Mammary epithelial cell (primary cell): ENCODE results near the gene ARRDC1.

ENCODE experiments used
- CTCF ChIP-seq, 2 donors: IDR thresholded peaks in 1 of 2; conservative IDR thresholded peaks in 1 of 2; 2 replicates each; pipeline ENCODE4 v1.5.1; 2011 to 2012; ENCODE audit warnings: inconsistent platforms in 2 of 2, low read length in 2 of 2, mild to moderate bottlenecking in 2 of 2, control low read depth in 1 of 2, low read depth in 1 of 2; ENCODE audit not compliant: insufficient read depth in 1 of 2; ENCODE audit errors: extremely low read depth in 1 of 2
- EZH2 ChIP-seq: IDR thresholded peaks from 2 replicates; pipeline ENCODE4 v1.6.1; 2012; ENCODE audit warnings: low read length, inconsistent platforms, borderline replicate concordance

- TF ChIP-seq CTCF (conservative IDR thresholded peaks at IDR 0.05 in 1 of 2, IDR thresholded peaks at IDR 0.05 in 1 of 2; ENCODE audit: extremely low read depth in 1 of 2, insufficient read depth in 1 of 2, low read depth in 1 of 2, low read length in 2 of 2) (no peak), EZH2 (no peak)
Observed at GRCh38 chr9:137615387-137615871, 9.9 kb downstream of the ARRDC1 start.
